Liver (tissue), 3 donors: ENCODE measurements around the gene TRIM41.

Source experiments
- GABPA ChIP-seq, 2 donors: IDR thresholded peaks in 1 of 2; conservative IDR thresholded peaks in 1 of 2; 2 replicates each; pipeline ENCODE4 v1.6.1; 2016; ENCODE audit warnings: antibody characterized with exemption in 2 of 2, mild to moderate bottlenecking in 1 of 2, moderate library complexity in 1 of 2
- SP1 ChIP-seq: IDR thresholded peaks from 2 replicates; pipeline ENCODE4 v1.6.1; 2018; ENCODE audit warnings: antibody characterized with exemption, mild to moderate bottlenecking
- TAF1 ChIP-seq: conservative IDR thresholded peaks from 2 replicates; pipeline ENCODE4 v1.6.1; 2016; ENCODE audit warnings: antibody characterized with exemption, mild to moderate bottlenecking
- TF ChIP-seq, protein P1 (sequence below): fragments of 150-350 bp; IDR thresholded peaks from 2 replicates; pipeline ENCODE4 v1.5.1; 2017; ENCODE audit warnings: improper control_type of control experiment, low read depth, low read length; ENCODE audit not compliant: missing input control
- TF ChIP-seq, protein P2 (sequence below): IDR thresholded peaks from 2 replicates; pipeline ENCODE4 v1.6.1; 2016; ENCODE audit warnings: antibody characterized with exemption
- TF ChIP-seq, protein P3 (sequence below): IDR thresholded peaks from 2 replicates; pipeline ENCODE4 v1.6.1; 2016; ENCODE audit warnings: antibody characterized with exemption
- TF ChIP-seq, protein P4 (sequence below): IDR thresholded peaks from 2 replicates; pipeline ENCODE4 v1.6.1; 2016; ENCODE audit warnings: antibody characterized with exemption, mild to moderate bottlenecking
- donor health status: healthy.
- donor health status: healthy.

DNA sequence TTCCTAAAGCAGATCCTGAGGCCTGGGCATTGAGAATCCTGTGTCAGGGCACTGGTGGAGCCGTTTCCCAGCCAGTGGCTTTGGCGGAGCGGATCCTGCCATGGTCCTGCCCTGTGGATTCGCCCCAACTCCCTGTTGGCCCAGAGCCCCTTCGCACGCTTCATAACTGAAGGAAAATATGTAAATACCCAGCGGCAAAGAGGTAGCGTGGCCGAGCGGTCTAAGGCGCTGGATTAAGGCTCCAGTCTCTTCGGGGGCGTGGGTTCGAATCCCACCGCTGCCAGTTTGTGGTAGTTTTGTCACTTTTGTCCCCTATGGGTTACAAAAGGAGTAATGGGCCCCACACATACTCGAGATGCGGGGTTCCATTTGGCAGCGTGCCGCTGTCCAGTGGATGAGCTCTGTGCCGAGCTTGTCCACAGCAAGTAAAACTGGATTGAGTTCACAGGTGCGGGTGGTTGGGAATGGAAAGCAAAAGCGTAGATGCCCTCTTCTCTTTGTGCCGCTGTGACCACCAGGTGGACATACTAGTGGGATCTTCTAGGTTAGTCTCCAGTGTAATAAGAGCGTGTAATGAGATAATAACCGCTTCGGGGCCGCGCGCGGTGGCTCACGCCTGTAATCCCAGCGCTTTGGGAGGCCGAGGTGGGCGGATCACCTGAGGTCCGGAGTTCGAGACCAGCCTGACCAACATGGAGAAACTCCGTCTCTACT, 35.4 kb upstream of the TRIM41 start:
- TF ChIP-seq, protein P1, sequence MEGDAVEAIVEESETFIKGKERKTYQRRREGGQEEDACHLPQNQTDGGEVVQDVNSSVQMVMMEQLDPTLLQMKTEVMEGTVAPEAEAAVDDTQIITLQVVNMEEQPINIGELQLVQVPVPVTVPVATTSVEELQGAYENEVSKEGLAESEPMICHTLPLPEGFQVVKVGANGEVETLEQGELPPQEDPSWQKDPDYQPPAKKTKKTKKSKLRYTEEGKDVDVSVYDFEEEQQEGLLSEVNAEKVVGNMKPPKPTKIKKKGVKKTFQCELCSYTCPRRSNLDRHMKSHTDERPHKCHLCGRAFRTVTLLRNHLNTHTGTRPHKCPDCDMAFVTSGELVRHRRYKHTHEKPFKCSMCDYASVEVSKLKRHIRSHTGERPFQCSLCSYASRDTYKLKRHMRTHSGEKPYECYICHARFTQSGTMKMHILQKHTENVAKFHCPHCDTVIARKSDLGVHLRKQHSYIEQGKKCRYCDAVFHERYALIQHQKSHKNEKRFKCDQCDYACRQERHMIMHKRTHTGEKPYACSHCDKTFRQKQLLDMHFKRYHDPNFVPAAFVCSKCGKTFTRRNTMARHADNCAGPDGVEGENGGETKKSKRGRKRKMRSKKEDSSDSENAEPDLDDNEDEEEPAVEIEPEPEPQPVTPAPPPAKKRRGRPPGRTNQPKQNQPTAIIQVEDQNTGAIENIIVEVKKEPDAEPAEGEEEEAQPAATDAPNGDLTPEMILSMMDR, result no peak
- TF ChIP-seq TAF1, result no peak
- no peak for TF ChIP-seq GABPA (IDR thresholded peaks at IDR 0.05 in 1 of 2, conservative IDR thresholded peaks at IDR 0.05 in 1 of 2)
- TF ChIP-seq, protein P2, sequence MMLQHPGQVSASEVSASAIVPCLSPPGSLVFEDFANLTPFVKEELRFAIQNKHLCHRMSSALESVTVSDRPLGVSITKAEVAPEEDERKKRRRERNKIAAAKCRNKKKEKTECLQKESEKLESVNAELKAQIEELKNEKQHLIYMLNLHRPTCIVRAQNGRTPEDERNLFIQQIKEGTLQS, result peak; percentile 88
- TF ChIP-seq, protein P3, sequence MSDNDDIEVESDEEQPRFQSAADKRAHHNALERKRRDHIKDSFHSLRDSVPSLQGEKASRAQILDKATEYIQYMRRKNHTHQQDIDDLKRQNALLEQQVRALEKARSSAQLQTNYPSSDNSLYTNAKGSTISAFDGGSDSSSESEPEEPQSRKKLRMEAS, result no peak
- TF ChIP-seq, protein P4, sequence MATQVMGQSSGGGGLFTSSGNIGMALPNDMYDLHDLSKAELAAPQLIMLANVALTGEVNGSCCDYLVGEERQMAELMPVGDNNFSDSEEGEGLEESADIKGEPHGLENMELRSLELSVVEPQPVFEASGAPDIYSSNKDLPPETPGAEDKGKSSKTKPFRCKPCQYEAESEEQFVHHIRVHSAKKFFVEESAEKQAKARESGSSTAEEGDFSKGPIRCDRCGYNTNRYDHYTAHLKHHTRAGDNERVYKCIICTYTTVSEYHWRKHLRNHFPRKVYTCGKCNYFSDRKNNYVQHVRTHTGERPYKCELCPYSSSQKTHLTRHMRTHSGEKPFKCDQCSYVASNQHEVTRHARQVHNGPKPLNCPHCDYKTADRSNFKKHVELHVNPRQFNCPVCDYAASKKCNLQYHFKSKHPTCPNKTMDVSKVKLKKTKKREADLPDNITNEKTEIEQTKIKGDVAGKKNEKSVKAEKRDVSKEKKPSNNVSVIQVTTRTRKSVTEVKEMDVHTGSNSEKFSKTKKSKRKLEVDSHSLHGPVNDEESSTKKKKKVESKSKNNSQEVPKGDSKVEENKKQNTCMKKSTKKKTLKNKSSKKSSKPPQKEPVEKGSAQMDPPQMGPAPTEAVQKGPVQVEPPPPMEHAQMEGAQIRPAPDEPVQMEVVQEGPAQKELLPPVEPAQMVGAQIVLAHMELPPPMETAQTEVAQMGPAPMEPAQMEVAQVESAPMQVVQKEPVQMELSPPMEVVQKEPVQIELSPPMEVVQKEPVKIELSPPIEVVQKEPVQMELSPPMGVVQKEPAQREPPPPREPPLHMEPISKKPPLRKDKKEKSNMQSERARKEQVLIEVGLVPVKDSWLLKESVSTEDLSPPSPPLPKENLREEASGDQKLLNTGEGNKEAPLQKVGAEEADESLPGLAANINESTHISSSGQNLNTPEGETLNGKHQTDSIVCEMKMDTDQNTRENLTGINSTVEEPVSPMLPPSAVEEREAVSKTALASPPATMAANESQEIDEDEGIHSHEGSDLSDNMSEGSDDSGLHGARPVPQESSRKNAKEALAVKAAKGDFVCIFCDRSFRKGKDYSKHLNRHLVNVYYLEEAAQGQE, result no peak
- no peak for TF ChIP-seq SP1
